SJSA1 (cell line): Measurements from ENCODE around the gene FGGY. TPM values are rescaled to one million over a fixed set of nuclear protein-coding genes. Genes with fewer than 3 reads are reported as not detected.
"Not testable (repeated sequence)": the region's sequence is repeated elsewhere in the genome, so short reads cannot be mapped to it uniquely, and the experiment has no call there.

Experiments used
- DNase-seq, 2 experiments: peaks; one replicate each; pipeline ENCODE4 v3.0.0-alpha.2; 2015 to 2020; ENCODE audit warnings: low spot score in 2 of 2, low read depth in 1 of 2
- H3K27ac ChIP-seq: fragments of 250-450 bp; sonication (Bioruptor Pico); 2 replicates; pipeline ENCODE4 v1.5.1; 2020; ENCODE audit warnings: mild to moderate bottlenecking, moderate library complexity
- H3K27me3 ChIP-seq: fragments of 250-450 bp; sonication (Bioruptor Pico); replicated peaks from 2 replicates; pipeline ENCODE4 v1.5.1; 2020; ENCODE audit warnings: mild to moderate bottlenecking, moderate library complexity
- H3K36me3 ChIP-seq: fragments of 250-450 bp; sonication (Bioruptor Pico); 2 replicates; pipeline ENCODE4 v1.5.1; 2020; ENCODE audit warnings: mild to moderate bottlenecking
- H3K4me1 ChIP-seq: fragments of 250-450 bp; sonication (Bioruptor Pico); replicated peaks from 2 replicates; pipeline ENCODE4 v1.6.1; 2021; ENCODE audit warnings: mild to moderate bottlenecking
- H3K4me3 ChIP-seq: fragments of 250-450 bp; sonication (Bioruptor Pico); 2 replicates; pipeline ENCODE4 v1.5.1; 2020; ENCODE audit warnings: mild to moderate bottlenecking
- H3K9me3 ChIP-seq: fragments of 250-450 bp; sonication (Bioruptor Pico); replicated peaks from 2 replicates; pipeline ENCODE4 v1.5.1; 2020; ENCODE audit warnings: mild to moderate bottlenecking
- total RNA-seq: library from RNA; depleted of rRNA; stranded (reverse); fragments of >200 nt; shearing (Covaris generic); gene quantifications from 2 replicates; pipeline ENCODE4 v1.2.3, GENCODE V29; 2014

Gene FGGY
- total RNA-seq, 1 experiment from 2014 or later: 9.0 TPM

DNA sequence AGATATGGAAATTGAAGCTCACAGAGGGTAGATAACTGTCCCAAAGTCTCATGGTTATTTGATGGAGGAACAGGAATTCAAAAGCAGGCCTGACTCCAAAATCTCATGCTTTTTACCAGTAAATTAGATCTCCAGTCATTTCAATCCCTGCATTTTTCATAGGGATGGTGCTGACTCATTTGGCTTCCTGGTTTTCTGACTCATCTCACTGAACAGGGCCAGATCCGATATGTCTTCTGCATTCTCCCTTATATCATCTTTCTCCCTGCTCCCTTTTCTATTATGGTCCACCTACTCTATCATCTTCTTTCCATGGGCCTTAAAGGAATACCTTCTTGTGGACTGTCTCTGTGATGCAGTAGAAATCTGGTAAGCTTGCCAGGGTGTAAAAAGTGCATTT is 187.2 kb downstream of the FGGY start:
- Histone ChIP-seq H3K9me3 (no peaks in the 10 kb centered on the region), H3K4me1 (peaks cover 32% of the 10 kb centered on the region), H3K36me3 (no peaks in the 10 kb centered on the region), H3K27me3 (no peaks in the 10 kb centered on the region), H3K27ac (peak overlapping the region; percentile 53), H3K4me3 (no peak overlapping the region)
- peak; percentile 55 to 72 for DNase-seq

GRCh38 chr1:59485171-59485570 is 188.3 kb downstream of the FGGY start:
- no peaks in the 10 kb centered on the region for H3K9me3 ChIP-seq
- H3K27ac ChIP-seq: no peak overlapping the region
- peaks cover 32% of the 10 kb centered on the region for H3K4me1 ChIP-seq
- H3K27me3 ChIP-seq: no peaks in the 10 kb centered on the region
- no peak overlapping the region for H3K4me3 ChIP-seq
- H3K36me3 ChIP-seq: no peaks in the 10 kb centered on the region
- DNase-seq: no peak

DNA sequence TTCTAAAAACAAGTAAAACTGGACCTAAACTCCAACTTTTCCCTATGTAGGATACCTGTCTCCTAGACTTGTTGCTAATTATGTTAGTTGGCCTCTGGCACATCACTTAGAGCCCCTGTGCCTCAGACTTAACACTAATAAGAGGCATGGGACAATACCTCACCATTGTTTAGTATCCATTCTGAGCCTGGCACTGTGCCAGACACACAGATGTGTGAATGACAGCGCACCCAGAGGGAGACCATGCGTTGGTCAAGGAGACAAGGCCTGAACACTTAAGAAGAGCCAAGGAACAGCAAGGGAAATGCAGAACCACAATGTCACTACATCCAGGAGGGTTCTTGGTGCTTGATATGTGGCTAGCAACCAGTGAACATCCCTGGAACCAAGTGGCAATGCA is 189.1 kb downstream of the FGGY start:
- Histone ChIP-seq H3K27ac (no peak overlapping the region), H3K36me3 (no peaks in the 10 kb centered on the region), H3K9me3 (no peaks in the 10 kb centered on the region), H3K27me3 (no peaks in the 10 kb centered on the region), H3K4me3 (no peak overlapping the region), H3K4me1 (peaks cover 32% of the 10 kb centered on the region)
- DNase-seq: no peak

DNA sequence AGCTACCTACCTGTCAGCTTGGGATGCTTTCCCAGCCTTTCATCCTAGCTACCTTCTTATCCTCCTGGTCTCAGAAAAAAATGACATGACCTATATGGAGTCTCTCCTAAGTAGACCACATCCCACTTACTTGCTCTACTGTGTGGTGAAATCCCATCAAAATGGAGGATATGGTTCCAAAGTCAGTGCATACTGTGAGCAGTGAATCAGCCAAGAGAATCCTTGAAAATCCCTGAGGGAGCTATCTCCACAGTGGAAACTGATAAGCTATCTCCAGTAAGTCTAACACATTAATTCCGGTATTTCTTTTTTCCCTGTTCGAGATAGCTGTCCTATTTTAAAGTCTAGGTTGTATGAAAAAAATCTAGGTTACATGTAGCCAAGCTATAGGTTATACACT is 189.7 kb downstream of the FGGY start:
- no peak overlapping the region for H3K27ac ChIP-seq
- H3K27me3 ChIP-seq: no peaks in the 10 kb centered on the region
- H3K4me1 ChIP-seq: peaks cover 30% of the 10 kb centered on the region
- no peak overlapping the region for H3K4me3 ChIP-seq
- no peaks in the 10 kb centered on the region for H3K36me3 ChIP-seq
- no peak for DNase-seq
- H3K9me3 ChIP-seq: no peaks in the 10 kb centered on the region

DNA sequence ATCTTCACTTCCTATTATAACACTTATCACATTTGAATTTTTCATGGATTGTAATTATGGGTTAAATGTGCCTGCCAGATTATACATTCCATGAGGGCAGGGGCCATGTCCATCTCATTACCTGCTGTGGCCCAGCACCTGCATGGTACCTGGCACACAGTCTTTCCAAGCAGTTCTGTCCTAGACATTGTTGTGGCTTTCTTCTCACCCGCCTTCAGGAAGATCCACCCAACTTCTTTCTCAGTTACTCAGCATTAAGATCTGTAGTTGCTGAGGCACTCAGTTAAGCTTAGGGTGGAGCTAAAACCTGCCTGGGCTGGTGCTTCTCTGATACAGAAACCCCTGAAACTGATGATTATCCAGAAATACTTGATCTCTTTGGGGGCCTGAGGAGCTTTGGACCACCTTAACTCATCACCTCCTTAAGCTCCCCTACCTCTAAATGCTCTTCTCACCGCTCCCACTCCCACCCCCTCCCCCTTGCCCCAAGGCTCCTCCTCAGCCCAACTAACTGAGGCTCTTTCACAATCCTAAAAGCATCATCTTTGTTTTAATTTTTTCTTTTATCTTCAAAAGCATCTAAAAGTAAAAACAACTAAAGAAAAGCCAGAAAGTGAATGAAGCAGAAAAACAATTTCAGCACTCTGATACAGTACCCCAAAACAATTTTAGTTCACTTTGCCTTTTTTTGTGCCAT is 190.6 kb downstream of the FGGY start:
- Histone ChIP-seq H3K4me3 (no peak overlapping the region), H3K27ac (no peak overlapping the region), H3K9me3 (no peaks in the 10 kb centered on the region), H3K4me1 (peaks cover 24% of the 10 kb centered on the region), H3K36me3 (no peaks in the 10 kb centered on the region), H3K27me3 (no peaks in the 10 kb centered on the region)
- DNase-seq: no peak

DNA sequence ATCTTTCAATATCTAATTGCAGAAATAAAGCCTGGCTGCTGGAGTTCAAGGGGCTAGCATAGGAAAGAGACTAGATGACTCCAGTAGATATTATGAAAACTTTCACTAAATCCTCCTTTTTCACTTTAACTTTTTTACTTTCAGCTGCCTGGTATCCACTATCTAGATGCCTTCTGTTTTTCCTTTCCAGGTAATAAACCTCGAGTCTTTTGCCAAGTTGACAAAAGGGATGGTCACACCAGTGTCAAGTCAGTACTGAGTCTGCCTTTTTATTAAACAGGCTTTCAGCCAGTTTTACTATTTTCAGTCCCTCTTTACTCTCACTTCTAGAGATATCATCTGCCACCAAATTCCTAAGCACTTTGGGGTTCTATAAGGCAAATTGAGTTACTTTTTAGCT is 195.6 kb downstream of the FGGY start:
- no peaks in the 10 kb centered on the region for H3K4me1 ChIP-seq
- H3K4me3 ChIP-seq: no peak overlapping the region
- H3K9me3 ChIP-seq: peaks cover 4% of the 10 kb centered on the region; the same call in 1 of the 2 replicates
- no peak overlapping the region for H3K27ac ChIP-seq
- no peak for DNase-seq
- H3K36me3 ChIP-seq: no peaks in the 10 kb centered on the region
- no peaks in the 10 kb centered on the region for H3K27me3 ChIP-seq

- Histone ChIP-seq H3K4me3 (no peak overlapping the region), H3K9me3 (peaks cover 4% of the 10 kb centered on the region; the same call in 1 of the 2 replicates), H3K27me3 (no peaks in the 10 kb centered on the region), H3K4me1 (peaks cover 8% of the 10 kb centered on the region), H3K36me3 (no peaks in the 10 kb centered on the region), H3K27ac (no peak overlapping the region)
- DNase-seq: no peak
Measured at GRCh38 chr1:59494145-59494833, 197.4 kb downstream of the FGGY start.

DNA sequence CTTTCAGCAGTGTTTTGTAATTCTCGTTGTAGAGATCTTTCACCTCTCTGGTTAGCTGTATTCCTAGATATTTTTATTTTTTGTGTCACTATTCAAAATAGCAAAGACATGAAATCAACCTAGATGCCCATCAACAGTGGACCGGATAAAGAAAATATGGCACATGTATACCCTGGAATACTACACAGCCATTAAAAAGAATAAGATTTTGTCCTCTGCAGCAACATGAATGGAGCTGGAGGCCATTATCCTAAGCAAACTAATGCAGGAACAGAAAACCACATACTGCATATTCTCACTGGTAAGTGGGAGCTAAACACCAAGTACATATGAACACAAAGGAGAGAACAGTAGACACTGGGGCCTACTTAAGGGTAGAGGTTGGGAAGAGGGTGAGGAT is 199.3 kb downstream of the FGGY start:
- H3K9me3 ChIP-seq, H3K27ac ChIP-seq, DNase-seq, H3K27me3 ChIP-seq, H3K4me3 ChIP-seq, H3K36me3 ChIP-seq: not testable (repeated sequence)
- peaks cover 18% of the 10 kb centered on the region for H3K4me1 ChIP-seq

DNA sequence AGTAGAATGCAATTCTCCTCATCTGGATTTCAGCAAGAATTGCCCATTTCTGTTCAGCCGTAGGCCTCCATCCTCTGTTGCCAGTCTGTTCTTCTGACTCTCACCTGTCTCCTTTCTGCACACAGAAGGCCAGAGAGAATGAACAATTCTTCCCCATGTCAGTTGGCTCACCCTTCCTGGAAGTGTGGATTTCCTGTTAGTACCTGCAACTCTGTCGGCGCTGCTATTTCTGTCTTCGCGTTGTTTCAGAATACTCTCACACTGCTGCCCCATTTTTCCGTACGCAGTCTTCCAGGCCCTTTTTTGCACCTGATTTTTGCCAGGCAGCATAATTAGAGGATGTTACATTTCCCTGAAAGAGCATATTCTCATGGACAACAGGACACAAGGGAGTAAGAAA is 200.7 kb downstream of the FGGY start:
- H3K4me3 ChIP-seq: no peak overlapping the region
- DNase-seq: no peak
- peaks cover 18% of the 10 kb centered on the region for H3K4me1 ChIP-seq
- no peaks in the 10 kb centered on the region for H3K27me3 ChIP-seq
- H3K36me3 ChIP-seq: no peaks in the 10 kb centered on the region
- H3K27ac ChIP-seq: no peak overlapping the region
- peaks cover 4% of the 10 kb centered on the region; the same call in 1 of the 2 replicates for H3K9me3 ChIP-seq

GRCh38 chr1:59498640-59499039 is 201.7 kb downstream of the FGGY start:
- Histone ChIP-seq H3K27ac (no peak overlapping the region), H3K4me3 (no peak overlapping the region), H3K27me3 (no peaks in the 10 kb centered on the region), H3K9me3 (peaks cover 4% of the 10 kb centered on the region; the same call in 1 of the 2 replicates), H3K36me3 (no peaks in the 10 kb centered on the region), H3K4me1 (peaks cover 18% of the 10 kb centered on the region)
- DNase-seq: peak; percentile 50 to 53

GRCh38 chr1:59499273-59499942 is 202.5 kb downstream of the FGGY start:
- H3K4me3 ChIP-seq: no peak overlapping the region
- H3K27me3 ChIP-seq: no peaks in the 10 kb centered on the region
- H3K9me3 ChIP-seq: peaks cover 4% of the 10 kb centered on the region; the same call in 1 of the 2 replicates
- no peak overlapping the region for H3K27ac ChIP-seq
- H3K4me1 ChIP-seq: peaks cover 18% of the 10 kb centered on the region
- no peaks in the 10 kb centered on the region for H3K36me3 ChIP-seq
- no peak for DNase-seq

- H3K4me3 ChIP-seq: no peak overlapping the region
- peaks cover 4% of the 10 kb centered on the region; the same call in 1 of the 2 replicates for H3K9me3 ChIP-seq
- H3K36me3 ChIP-seq: no peaks in the 10 kb centered on the region
- no peaks in the 10 kb centered on the region for H3K27me3 ChIP-seq
- no peak overlapping the region for H3K27ac ChIP-seq
- H3K4me1 ChIP-seq: peaks cover 18% of the 10 kb centered on the region
- no peak for DNase-seq
Measured at GRCh38 chr1:59499943-59500569, 203.2 kb downstream of the FGGY start.

GRCh38 chr1:59500950-59501742 is 204.3 kb downstream of the FGGY start:
- Histone ChIP-seq H3K4me3 (no peak overlapping the region), H3K9me3 (no peaks in the 10 kb centered on the region), H3K36me3 (no peaks in the 10 kb centered on the region), H3K27ac (no peak overlapping the region), H3K27me3 (no peaks in the 10 kb centered on the region), H3K4me1 (peaks cover 18% of the 10 kb centered on the region)
- DNase-seq: no peak
